Central memory CD8-positive, alpha-beta T cell (primary cell): ENCODE results near the gene PPP2R2D.
A peak's percentile ranks its signal among the peaks of the same experiment; 100 is the strongest.

Experiments used
- ATAC-seq: fragments of 150-1000 bp; cut with Tn5 transposase; replicated peaks from 2 replicates; pipeline ENCODE4 v1.10.0; 2022; ENCODE audit warnings: mild to moderate bottlenecking, moderate FRiP score, moderate number of reproducible peaks; ENCODE audit not compliant: poor library complexity, severe bottlenecking; ENCODE audit errors: extremely low read depth
- DNase-seq, 2 donors: peaks; one replicate each; pipeline ENCODE4 v3.0.0; 2021; ENCODE audit warnings: low spot score in 2 of 2
- H3K27ac Mint-ChIP-seq: one replicate; pipeline ENCODE4 v1.8.0; 2022; ENCODE audit warnings: low read depth, mild to moderate bottlenecking, moderate library complexity, mixed read lengths
- H3K27me3 Mint-ChIP-seq: one replicate; pipeline ENCODE4 v1.8.0; 2022; ENCODE audit warnings: mixed read lengths
- H3K36me3 Mint-ChIP-seq: one replicate; pipeline ENCODE4 v1.8.0; 2022; ENCODE audit warnings: mild to moderate bottlenecking, moderate library complexity, mixed read lengths; ENCODE audit not compliant: insufficient read depth
- H3K4me1 Mint-ChIP-seq: one replicate; pipeline ENCODE4 v1.8.0; 2022; ENCODE audit warnings: mixed read lengths
- H3K4me3 Mint-ChIP-seq: one replicate; pipeline ENCODE4 v1.8.0; 2022; ENCODE audit warnings: mild to moderate bottlenecking, moderate library complexity, mixed read lengths
- H3K9me3 Mint-ChIP-seq: one replicate; pipeline ENCODE4 v1.8.0; 2022; ENCODE audit warnings: mixed read lengths

PPP2R2D gene

DNA sequence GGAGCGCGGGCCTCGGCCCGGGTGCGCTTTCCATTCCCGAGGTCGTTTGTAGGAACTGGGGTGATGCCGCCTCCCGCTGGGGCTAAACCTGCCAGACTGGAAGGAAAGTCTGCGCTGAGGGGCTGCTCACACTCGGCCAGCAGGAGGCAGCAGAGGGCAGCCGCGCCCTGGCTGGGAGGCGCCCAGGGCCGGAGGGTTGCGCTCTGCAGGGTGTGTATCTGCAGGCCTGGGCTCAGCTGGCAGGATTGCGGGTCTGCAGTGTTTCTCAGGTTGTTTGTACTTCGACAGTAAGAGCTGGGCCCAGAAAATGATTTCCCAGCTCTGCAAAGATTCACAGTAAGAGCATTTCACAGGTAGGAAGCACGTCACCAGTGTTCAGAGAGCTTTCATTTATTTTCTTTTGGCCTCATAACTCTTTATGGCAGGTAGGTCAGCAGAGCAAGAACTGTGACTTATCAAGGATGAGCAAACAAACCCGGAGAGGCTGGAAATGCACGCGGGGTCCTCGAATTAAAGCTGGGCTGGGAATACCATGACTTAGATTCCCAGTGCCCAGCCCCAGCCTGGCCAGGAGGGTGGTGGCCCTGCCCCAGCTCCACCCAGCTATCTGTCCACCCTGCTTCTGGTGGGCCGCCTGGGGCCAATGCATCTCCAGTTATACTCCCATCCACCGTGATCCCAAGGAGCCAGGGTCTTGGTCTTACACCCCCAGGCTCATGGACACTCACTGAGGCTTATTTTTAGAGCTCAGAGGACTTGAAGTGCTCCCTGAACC lies 15.2 kb upstream of the PPP2R2D start:
- DNase-seq (peak; percentile 71 to 84), ATAC-seq (peak; percentile 96)
- Mint-ChIP-seq H3K36me3 (peaks cover 4% of the 10 kb centered on the region), H3K9me3 (no peaks in the 10 kb centered on the region), H3K4me1 (no peaks in the 10 kb centered on the region), H3K27me3 (no peaks in the 10 kb centered on the region), H3K27ac (no peak overlapping the region), H3K4me3 (no peak overlapping the region)

DNA sequence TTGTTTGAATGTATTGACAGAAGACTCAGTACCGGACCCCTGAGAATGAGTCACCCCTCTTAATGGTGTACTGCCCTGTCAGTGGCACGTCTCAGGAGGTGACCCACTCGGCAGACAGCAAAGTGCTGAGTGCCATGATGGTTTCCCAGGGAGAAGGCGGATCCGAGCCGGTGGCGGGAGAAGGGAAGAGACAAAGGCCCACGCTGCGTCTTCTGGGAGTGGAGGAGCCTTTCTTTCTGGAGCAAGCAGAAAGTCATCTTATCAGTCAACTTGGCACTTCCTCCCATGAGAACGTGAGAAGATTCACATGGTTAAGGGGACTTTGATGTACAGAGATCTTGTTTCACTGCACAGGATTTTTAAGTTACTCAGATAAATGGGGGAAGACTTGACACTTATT lies 14.6 kb upstream of the PPP2R2D start:
- H3K27ac Mint-ChIP-seq = no peak overlapping the region
- ATAC-seq (no peak), DNase-seq (no peak)
- no peak overlapping the region for H3K4me3 Mint-ChIP-seq
- no peaks in the 10 kb centered on the region for H3K27me3 Mint-ChIP-seq
- H3K9me3 Mint-ChIP-seq = no peaks in the 10 kb centered on the region
- H3K36me3 Mint-ChIP-seq = peaks cover 4% of the 10 kb centered on the region
- H3K4me1 Mint-ChIP-seq = no peaks in the 10 kb centered on the region

DNA sequence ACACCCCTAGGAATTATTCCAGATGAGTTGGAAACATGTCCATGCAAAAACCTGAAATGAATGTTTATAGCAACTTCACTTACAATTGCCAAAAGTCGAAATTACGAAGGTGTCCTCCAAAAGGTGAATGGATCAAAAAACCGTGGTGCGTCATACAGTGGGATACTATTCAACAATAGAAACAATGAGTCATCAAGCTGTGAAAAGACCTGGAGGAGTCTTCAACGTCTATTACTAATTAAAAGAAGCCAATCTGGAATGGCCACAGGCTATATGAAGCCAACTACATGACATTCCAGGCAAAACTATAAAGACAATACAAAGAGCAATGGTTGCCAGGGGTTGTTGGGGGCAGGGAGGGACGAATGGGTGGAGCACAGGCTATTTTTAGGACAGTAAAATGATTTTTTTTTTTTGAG lies 12.6 kb upstream of the PPP2R2D start:
- no peak overlapping the region for H3K4me3 Mint-ChIP-seq
- no peak for ATAC-seq
- no peak overlapping the region for H3K27ac Mint-ChIP-seq
- H3K27me3 Mint-ChIP-seq = no peaks in the 10 kb centered on the region
- no peak for DNase-seq
- no peaks in the 10 kb centered on the region for H3K9me3 Mint-ChIP-seq
- H3K4me1 Mint-ChIP-seq = no peaks in the 10 kb centered on the region
- H3K36me3 Mint-ChIP-seq = peaks cover 4% of the 10 kb centered on the region

DNA sequence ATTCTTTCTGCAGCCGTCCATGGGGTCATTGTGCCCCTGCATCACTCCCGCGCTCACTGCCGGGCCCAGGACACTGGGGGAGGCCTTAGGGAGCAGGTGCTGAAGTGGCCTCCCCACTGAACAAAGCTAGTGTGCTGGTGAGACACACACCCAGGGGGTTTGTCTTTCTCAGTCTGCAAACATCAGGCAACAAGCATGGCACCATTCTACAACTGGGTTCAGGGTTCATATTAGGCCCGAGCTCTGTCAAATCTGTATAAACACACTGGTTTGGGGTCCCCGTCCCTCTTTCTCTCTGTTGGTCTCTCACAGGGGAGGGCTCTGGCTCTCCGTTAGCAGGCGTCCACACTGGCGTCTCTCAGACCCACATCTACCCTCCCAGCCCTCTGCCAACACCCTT lies 11.1 kb upstream of the PPP2R2D start:
- DNase-seq (no peak), ATAC-seq (no peak)
- Mint-ChIP-seq H3K27ac (no peak overlapping the region), H3K9me3 (no peaks in the 10 kb centered on the region), H3K36me3 (no peaks in the 10 kb centered on the region), H3K27me3 (no peaks in the 10 kb centered on the region), H3K4me3 (no peak overlapping the region), H3K4me1 (no peaks in the 10 kb centered on the region)

DNA sequence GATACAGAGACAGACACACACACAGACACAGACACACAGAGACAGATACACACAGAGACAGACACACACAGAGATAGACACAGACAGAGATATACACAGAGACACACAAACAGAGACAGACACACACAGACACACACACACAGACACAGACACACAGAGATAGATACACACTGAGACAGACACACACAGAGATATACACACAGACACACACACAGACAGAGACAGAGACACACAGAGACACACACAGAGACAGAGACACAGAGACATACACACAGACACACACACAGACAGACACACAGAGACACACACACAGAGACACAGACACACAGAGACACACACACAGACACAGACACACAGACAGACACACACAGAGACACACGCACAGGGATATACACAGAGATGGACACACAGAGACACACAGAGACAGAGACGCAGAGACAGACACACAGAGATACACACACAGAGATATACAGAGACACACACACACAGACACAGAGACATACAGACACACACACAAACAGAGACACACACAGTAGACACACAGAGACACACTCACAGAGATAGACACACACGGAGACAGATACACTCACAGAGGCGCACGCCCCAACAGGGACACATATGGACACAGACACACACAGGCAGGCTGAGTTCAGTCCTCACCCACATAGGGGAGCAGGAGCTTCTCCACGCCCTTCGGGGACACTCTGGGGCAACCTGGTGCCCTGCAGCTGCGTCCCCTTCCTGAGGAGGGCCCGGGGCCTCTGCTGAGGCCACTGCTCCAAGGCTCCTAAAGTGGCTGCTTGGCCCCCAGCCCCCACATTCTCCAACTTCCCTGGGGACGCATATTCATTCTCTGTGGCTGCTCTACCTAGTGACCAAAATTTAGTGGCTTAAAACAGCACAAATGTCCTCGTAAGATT lies 10.3 kb upstream of the PPP2R2D start:
- ATAC-seq = no peak
- H3K9me3 Mint-ChIP-seq = no peaks in the 10 kb centered on the region
- H3K27ac Mint-ChIP-seq = no peak overlapping the region
- no peak for DNase-seq
- H3K36me3 Mint-ChIP-seq = no peaks in the 10 kb centered on the region
- no peaks in the 10 kb centered on the region for H3K27me3 Mint-ChIP-seq
- H3K4me1 Mint-ChIP-seq = peaks cover 1% of the 10 kb centered on the region
- H3K4me3 Mint-ChIP-seq = no peak overlapping the region

DNA sequence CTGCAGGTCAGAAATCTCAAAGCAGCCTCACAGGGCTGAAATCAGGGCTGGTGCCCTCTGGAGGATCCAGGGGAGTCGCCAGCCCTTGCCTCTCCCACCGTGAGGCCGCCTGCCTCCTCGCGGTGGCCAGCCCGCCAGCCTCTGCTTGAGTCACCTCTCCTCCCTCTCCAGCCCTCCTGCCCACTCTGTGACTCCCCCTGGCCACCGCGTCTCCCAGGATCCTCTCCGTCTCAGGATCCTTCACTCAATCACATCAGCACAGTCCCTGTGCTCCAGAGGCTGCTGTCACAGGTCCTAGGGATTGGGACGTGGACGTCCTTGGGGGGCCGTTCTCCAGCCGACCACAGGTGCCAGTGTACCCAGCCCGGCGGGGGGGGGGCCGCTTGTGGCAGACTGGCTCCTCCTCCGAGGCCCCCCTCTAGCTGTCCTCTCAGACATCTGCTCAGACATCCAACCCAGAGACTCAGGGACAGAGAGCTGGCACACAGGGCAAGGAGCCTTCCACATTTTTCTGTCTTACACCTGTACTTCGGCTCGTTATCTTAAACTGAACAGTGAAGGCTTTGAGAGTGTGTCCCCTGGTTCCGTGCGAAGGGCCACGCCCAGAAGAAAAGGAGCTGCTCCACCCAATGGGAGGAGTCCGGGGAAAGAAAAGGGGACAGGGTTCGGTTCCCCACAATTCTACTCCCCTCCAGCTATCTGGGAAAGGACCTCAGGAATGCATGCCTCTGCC lies 9.4 kb upstream of the PPP2R2D start:
- peaks cover 9% of the 10 kb centered on the region for H3K4me1 Mint-ChIP-seq
- ATAC-seq (no peak), DNase-seq (no peak)
- H3K27ac Mint-ChIP-seq = no peak overlapping the region
- no peaks in the 10 kb centered on the region for H3K27me3 Mint-ChIP-seq
- H3K4me3 Mint-ChIP-seq = no peak overlapping the region
- no peaks in the 10 kb centered on the region for H3K9me3 Mint-ChIP-seq
- peaks cover 2% of the 10 kb centered on the region for H3K36me3 Mint-ChIP-seq

DNA sequence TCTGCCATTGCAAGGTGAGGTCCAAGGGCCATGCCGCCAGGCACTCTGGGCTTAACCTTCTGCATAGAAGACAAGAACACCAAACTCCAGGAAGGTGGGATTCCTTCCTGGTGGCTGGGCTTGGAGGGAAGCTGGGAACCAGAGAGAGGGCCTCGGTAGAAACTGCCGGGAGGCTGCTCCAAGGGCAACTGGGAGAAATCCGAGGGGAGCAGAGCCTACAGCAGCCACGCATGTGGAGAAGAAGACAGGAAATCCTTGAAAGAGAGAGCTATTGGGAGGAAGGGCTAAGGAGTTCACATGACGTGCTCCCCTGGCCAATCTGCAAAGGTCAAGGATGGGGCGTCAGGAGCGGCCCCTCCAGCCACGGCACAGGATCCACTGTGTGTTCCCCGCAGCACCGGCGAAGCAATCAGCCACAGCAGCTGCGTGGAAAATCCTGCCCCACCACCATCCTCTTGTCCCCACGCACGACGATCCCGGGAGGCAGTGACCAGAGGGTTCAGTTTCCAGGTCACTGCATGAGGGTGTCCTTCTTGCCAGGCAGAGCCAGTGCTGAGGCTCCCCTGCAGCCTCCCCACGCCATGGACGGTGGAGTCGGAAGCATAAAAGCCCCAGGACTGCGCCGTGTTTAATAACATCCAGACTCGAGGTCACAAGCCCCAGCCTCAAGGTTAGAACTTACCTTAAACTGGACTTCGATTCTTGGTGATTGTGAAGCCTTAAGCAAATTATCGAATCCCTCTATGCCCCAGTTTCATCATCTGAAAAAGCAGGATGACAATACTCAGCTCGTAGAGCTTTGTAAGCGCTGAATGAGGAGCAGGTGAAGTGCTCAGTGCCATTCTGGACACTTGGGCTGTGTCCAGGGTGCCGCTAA lies 8.6 kb upstream of the PPP2R2D start:
- Mint-ChIP-seq H3K27ac (no peak overlapping the region), H3K4me3 (no peak overlapping the region), H3K4me1 (peaks cover 14% of the 10 kb centered on the region), H3K36me3 (peaks cover 5% of the 10 kb centered on the region), H3K9me3 (no peaks in the 10 kb centered on the region), H3K27me3 (no peaks in the 10 kb centered on the region)
- DNase-seq (no peak), ATAC-seq (no peak)

DNA sequence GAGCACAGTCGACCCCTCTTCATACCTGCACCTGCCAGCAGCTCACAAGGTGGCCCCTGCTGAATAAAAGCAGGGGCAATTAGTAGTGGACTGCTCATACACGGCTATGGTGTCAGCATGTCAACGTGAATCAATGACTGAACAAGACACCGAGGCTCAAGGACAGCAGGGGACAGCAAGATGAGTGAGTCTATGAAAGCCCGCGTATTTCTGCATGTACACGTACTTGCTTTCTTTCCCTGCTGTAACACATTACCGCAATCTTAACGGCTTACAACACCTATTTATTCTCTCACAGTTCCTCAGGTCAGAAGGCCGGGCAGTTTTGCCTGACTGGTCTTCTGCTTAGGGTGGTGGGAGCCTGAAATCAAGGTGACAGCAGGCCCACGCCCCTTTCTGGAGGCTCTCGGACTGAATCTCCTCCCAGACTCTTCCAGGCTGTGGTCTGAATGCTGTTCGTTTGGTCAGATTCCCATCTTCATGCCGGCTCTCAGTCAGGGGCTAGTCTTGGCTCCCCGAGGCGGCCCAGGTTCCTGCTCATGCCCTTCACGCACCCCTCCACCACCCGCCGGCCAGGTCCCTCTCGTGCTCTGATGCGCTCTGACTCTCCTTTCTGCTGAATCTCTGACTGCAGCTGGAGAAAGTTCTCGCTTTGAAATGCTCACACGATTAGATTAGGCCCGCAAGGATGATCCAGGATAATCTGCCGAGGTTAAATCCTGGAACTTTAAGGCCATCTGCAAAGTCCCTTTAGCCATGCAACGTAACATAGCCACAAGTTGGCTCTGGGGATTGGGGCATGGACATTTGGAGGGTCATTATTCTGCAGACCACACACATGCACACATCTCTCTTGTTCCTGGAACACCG lies 7.8 kb upstream of the PPP2R2D start:
- Mint-ChIP-seq H3K27me3 (no peaks in the 10 kb centered on the region), H3K27ac (no peak overlapping the region), H3K36me3 (peaks cover 5% of the 10 kb centered on the region), H3K4me1 (peaks cover 16% of the 10 kb centered on the region), H3K4me3 (no peak overlapping the region), H3K9me3 (no peaks in the 10 kb centered on the region)
- DNase-seq (no peak), ATAC-seq (no peak)

DNA sequence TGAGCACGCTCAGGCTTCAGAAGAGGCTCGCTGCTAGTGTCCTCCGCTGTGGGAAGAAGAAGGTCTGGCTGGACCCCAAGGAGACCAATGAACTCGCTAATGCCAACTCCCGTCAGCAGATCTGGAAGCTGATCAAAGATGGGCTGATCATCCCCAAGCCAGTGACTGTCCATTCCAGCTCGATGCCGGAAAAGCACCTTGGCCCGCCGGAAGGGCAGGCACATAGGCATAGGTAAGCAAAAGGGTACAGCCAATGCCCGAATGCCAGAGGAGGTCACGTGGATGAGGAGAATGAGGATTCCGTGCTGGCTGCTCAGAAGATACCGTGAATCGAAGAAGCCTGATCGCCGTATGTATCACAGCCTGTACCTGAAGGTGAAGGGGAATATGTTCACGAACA lies 5.7 kb upstream of the PPP2R2D start:
- ATAC-seq = no peak
- peaks cover 8% of the 10 kb centered on the region for H3K36me3 Mint-ChIP-seq
- no peak overlapping the region for H3K27ac Mint-ChIP-seq
- peaks cover 37% of the 10 kb centered on the region for H3K4me1 Mint-ChIP-seq
- H3K27me3 Mint-ChIP-seq = peaks cover 10% of the 10 kb centered on the region
- no peak for DNase-seq
- H3K4me3 Mint-ChIP-seq = no peak overlapping the region
- H3K9me3 Mint-ChIP-seq = no peaks in the 10 kb centered on the region

DNA sequence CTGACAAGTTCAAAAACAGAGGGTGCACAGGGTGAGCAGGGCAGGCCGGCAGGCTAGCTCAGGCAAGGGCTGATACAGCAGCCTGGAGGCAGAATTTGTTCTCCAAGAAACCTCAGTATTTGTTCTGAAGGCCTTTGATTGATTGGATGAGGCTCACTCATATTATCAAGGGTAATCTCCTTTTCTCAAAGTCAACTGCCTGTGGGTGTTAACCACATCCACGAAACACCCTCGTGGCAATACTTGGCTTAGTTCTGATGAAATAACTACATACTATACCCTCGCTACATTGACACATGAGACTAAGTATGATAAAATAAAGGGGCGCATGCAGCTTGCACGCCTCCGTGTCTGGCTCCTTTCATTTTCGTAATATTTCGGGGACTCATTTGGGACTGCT lies 4.4 kb upstream of the PPP2R2D start:
- peak overlapping the region; percentile 60 for H3K4me3 Mint-ChIP-seq
- H3K27me3 Mint-ChIP-seq = peaks cover 10% of the 10 kb centered on the region
- no peaks in the 10 kb centered on the region for H3K9me3 Mint-ChIP-seq
- peaks cover 39% of the 10 kb centered on the region for H3K4me1 Mint-ChIP-seq
- DNase-seq = peak in 1 of 2 donors; percentile 63
- ATAC-seq = peak; percentile 73
- H3K27ac Mint-ChIP-seq = no peak overlapping the region
- H3K36me3 Mint-ChIP-seq = peaks cover 14% of the 10 kb centered on the region

DNA sequence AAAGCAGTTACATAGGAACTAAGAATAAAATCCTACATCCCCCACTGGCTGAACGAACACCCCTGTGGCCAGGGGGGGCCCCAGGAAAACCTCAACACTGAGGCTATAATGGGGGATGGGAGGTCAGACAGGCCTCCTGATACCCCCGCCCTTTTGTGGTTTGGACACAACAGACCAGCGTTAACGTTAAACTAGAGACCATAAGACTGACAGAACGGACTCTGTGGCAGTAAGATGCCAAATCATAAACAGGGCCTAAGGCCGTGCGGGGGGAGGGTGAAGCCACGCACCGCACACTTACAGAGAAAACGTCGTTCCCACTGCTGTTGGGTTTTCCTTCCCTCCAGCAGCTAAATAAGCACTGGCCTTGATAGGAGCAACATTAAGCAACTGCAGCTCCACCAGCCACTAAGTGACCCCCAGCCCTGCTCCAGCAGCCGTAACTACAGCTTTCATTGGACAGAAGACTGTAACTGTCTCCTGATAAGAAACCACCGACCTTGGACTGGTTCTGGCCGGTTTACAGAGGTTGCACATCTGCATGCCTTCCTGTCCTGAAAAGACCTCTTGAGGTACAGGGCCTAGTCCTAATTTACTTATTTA lies 3.4 kb upstream of the PPP2R2D start:
- Mint-ChIP-seq H3K27ac (no peak overlapping the region), H3K36me3 (peaks cover 19% of the 10 kb centered on the region), H3K4me3 (no peak overlapping the region)

More for the DNA sequence above, 3.4 kb upstream of the PPP2R2D start:
- DNase-seq (no peak), ATAC-seq (no peak)
- Mint-ChIP-seq H3K9me3 (no peaks in the 10 kb centered on the region), H3K4me1 (peaks cover 46% of the 10 kb centered on the region), H3K27me3 (peaks cover 10% of the 10 kb centered on the region)
